HepG2 (cell line): ENCODE results near the gene IKBIP. TPM values are rescaled to one million over a fixed set of nuclear protein-coding genes. Genes with fewer than 3 reads are reported as not detected.

Source experiments
- AFF4 ChIP-seq: sonication (generic); formaldehyde crosslinking; IDR thresholded peaks from 2 replicates; pipeline ENCODE4 v1.4.0; 2020; ENCODE audit warnings: missing genetic modification reagents
- ATF7-NPFF ChIP-seq: sonication (generic); formaldehyde crosslinking; IDR thresholded peaks from 2 replicates; pipeline ENCODE4 v1.8.1; 2023; ENCODE audit warnings: mild to moderate bottlenecking, low read depth, missing genetic modification reagents, moderate library complexity
- CENPX ChIP-seq: sonication (generic); formaldehyde crosslinking; IDR thresholded peaks from 2 replicates; pipeline ENCODE4 v1.9.0; 2021; ENCODE audit warnings: mild to moderate bottlenecking, missing genetic modification reagents, moderate library complexity
- DNMT1 ChIP-seq: sonication (generic); formaldehyde crosslinking; IDR thresholded peaks from 2 replicates; pipeline ENCODE4 v1.5.1; 2020; ENCODE audit warnings: mild to moderate bottlenecking, missing genetic modification reagents
- ETV6 ChIP-seq: sonication (generic); formaldehyde crosslinking; conservative IDR thresholded peaks from 2 replicates; pipeline ENCODE4 v1.4.0; 2020; ENCODE audit warnings: missing genetic modification reagents
- GATAD2A ChIP-seq: IDR thresholded peaks from 2 replicates; pipeline ENCODE4 v1.6.1; 2016
- HOXA5 ChIP-seq: sonication (generic); formaldehyde crosslinking; IDR thresholded peaks from 2 replicates; pipeline ENCODE4 v1.4.0; 2020; ENCODE audit warnings: missing genetic modification reagents
- KMT2B ChIP-seq: IDR thresholded peaks from 2 replicates; pipeline ENCODE4 v1.6.1; 2016; ENCODE audit warnings: missing genetic modification reagents, missing compliant biosample characterization
- NFKBIZ ChIP-seq: IDR thresholded peaks from 2 replicates; pipeline ENCODE4 v1.6.1; 2018; ENCODE audit warnings: missing genetic modification reagents, missing compliant biosample characterization
- PLRG1 ChIP-seq: fragments of 450-650 bp; conservative IDR thresholded peaks from 2 replicates; pipeline ENCODE4 v1.6.1; 2016
- SETDB1 ChIP-seq: sonication (generic); formaldehyde crosslinking; IDR thresholded peaks from 2 replicates; pipeline ENCODE4 v1.5.1; 2020; ENCODE audit warnings: missing genetic modification reagents, mild to moderate bottlenecking, borderline replicate concordance
- SMC3 ChIP-seq: IDR thresholded peaks from 2 replicates; pipeline ENCODE4 v1.6.1; 2011; ENCODE audit warnings: low read length, improper control_type of control experiment
- TARDBP ChIP-seq: sonication (generic); formaldehyde crosslinking; IDR thresholded peaks from 2 replicates; pipeline ENCODE4 v1.8.0; 2022; ENCODE audit warnings: mild to moderate bottlenecking, missing genetic modification reagents
- TFE3 ChIP-seq: IDR thresholded peaks from 2 replicates; pipeline ENCODE4 v1.6.1; 2016
- ZBTB1 ChIP-seq: sonication (generic); formaldehyde crosslinking; IDR thresholded peaks from 2 replicates; pipeline ENCODE4 v1.4.0; 2020; ENCODE audit warnings: missing genetic modification reagents, borderline replicate concordance
- ZNF232 ChIP-seq: sonication (generic); formaldehyde crosslinking; IDR thresholded peaks from 2 replicates; pipeline ENCODE4 v1.4.0; 2020; ENCODE audit warnings: missing genetic modification reagents, borderline replicate concordance
- ZNF670 ChIP-seq: sonication (generic); formaldehyde crosslinking; IDR thresholded peaks from 2 replicates; pipeline ENCODE4 v1.8.0; 2022; ENCODE audit warnings: mild to moderate bottlenecking, missing genetic modification reagents, borderline replicate concordance
- ZSCAN21 ChIP-seq: sonication (generic); formaldehyde crosslinking; IDR thresholded peaks from 2 replicates; pipeline ENCODE4 v1.8.0; 2022; ENCODE audit warnings: mild to moderate bottlenecking, missing genetic modification reagents, moderate library complexity, borderline replicate concordance
- polyA plus RNA-seq, 8 experiments: library from polyadenylated mRNA; depleted of rRNA in 3 of 8; stranded (reverse) in 7 of 8; unstranded in 1 of 8; fragments of >200 nt; fragmentation: Illumina TruSeq in 4 of 8; extraction: Trizol in 4 of 8; gene quantifications; 2 replicates each; pipeline versions ENCODE4 v1.2.1 to v1.2.3, GENCODE V29; 2011 to 2016; ENCODE audit warnings: low read depth in 4 of 8, missing spikeins in 1 of 8, mixed read lengths in 1 of 8; ENCODE audit not compliant: insufficient read depth in 1 of 8
- total RNA-seq, 5 experiments: library from RNA; depleted of rRNA; stranded (reverse); fragments of >200 nt; fragmentation: Illumina TruSeq; extraction: Trizol; gene quantifications; 2 replicates each; pipeline ENCODE4 v1.2.3, GENCODE V29; 2016; ENCODE audit warnings: low read depth in 1 of 5
- TF ChIP-seq, protein P1 (sequence below): sonication (generic); formaldehyde crosslinking; IDR thresholded peaks from 2 replicates; pipeline ENCODE4 v1.4.0; 2020; ENCODE audit warnings: mild to moderate bottlenecking, missing genetic modification reagents
- TF ChIP-seq, protein P2 (sequence below): sonication (generic); formaldehyde crosslinking; IDR thresholded peaks from 2 replicates; pipeline ENCODE4 v1.5.1; 2020; ENCODE audit warnings: missing genetic modification reagents, mild to moderate bottlenecking, borderline replicate concordance
- TF ChIP-seq, protein P3 (sequence below): sonication (generic); formaldehyde crosslinking; IDR thresholded peaks from 2 replicates; pipeline ENCODE4 v1.5.1; 2020; ENCODE audit warnings: mild to moderate bottlenecking, missing genetic modification reagents, borderline replicate concordance

IKBIP gene
- total and polyA plus RNA-seq, 2 of the 13 experiments (the other 11 are each of a cell fraction or from before 2014, with no cell fraction given): 20.0 to 55.5 TPM

- TF ChIP-seq SMC3 (peak; percentile 61), TFE3 (CRISPR knock-in tag) (0 out of 2 replicates have a peak, but pooled peaks have one; percentile 17), PLRG1 (no peak), SETDB1 (CRISPR knock-in tag) (no peak), ZNF232 (CRISPR knock-in tag) (no peak), ETV6 (CRISPR knock-in tag) (no peak), TARDBP (CRISPR knock-in tag) (no peak), ZNF670 (CRISPR knock-in tag) (no peak), CENPX (CRISPR knock-in tag) (no peak), ATF7-NPFF (CRISPR knock-in tag) (no peak), KMT2B (CRISPR knock-in tag) (0 out of 2 replicates have a peak, but pooled peaks have one; percentile 23), ZBTB1 (CRISPR knock-in tag) (no peak), ZSCAN21 (CRISPR knock-in tag) (no peak), GATAD2A (CRISPR knock-in tag) (0 out of 2 replicates have a peak, but pooled peaks have one; percentile 15), HOXA5 (CRISPR knock-in tag) (no peak), NFKBIZ (CRISPR knock-in tag) (no peak), AFF4 (CRISPR knock-in tag) (no peak), DNMT1 (CRISPR knock-in tag) (no peak)
- TF ChIP-seq, protein P1, sequence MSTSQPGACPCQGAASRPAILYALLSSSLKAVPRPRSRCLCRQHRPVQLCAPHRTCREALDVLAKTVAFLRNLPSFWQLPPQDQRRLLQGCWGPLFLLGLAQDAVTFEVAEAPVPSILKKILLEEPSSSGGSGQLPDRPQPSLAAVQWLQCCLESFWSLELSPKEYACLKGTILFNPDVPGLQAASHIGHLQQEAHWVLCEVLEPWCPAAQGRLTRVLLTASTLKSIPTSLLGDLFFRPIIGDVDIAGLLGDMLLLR (CRISPR knock-in tag): no peak
- TF ChIP-seq, protein P2, sequence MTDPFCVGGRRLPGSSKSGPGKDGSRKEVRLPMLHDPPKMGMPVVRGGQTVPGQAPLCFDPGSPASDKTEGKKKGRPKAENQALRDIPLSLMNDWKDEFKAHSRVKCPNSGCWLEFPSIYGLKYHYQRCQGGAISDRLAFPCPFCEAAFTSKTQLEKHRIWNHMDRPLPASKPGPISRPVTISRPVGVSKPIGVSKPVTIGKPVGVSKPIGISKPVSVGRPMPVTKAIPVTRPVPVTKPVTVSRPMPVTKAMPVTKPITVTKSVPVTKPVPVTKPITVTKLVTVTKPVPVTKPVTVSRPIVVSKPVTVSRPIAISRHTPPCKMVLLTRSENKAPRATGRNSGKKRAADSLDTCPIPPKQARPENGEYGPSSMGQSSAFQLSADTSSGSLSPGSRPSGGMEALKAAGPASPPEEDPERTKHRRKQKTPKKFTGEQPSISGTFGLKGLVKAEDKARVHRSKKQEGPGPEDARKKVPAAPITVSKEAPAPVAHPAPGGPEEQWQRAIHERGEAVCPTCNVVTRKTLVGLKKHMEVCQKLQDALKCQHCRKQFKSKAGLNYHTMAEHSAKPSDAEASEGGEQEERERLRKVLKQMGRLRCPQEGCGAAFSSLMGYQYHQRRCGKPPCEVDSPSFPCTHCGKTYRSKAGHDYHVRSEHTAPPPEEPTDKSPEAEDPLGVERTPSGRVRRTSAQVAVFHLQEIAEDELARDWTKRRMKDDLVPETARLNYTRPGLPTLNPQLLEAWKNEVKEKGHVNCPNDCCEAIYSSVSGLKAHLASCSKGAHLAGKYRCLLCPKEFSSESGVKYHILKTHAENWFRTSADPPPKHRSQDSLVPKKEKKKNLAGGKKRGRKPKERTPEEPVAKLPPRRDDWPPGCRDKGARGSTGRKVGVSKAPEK (CRISPR knock-in tag): no peak
- TF ChIP-seq, protein P3, sequence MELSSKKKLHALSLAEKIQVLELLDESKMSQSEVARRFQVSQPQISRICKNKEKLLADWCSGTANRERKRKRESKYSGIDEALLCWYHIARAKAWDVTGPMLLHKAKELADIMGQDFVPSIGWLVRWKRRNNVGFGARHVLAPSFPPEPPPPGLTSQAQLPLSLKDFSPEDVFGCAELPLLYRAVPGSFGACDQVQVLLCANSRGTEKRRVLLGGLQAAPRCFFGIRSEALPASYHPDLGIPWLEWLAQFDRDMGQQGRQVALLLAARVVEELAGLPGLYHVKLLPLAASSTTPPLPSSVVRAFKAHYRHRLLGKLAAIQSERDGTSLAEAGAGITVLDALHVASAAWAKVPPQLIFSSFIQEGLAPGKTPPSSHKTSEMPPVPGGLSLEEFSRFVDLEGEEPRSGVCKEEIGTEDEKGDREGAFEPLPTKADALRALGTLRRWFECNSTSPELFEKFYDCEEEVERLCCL (CRISPR knock-in tag): no peak
These were observed 9.4 kb upstream of the IKBIP start (continued) for GRCh38 chr12:98653866-98654493.
